NCI-H1694 (cell line): ENCODE results near the gene SOBP.

Source experiments
- DNase-seq: peaks from one replicate; lab custom pipeline; 2025; lab: John Stamatoyannopoulos, UW

The SOBP gene

GRCh38 chr6:107523054-107523791 lies 33.3 kb downstream of the SOBP start:
- no peak for DNase-seq

GRCh38 chr6:107523794-107524193 lies 33.9 kb downstream of the SOBP start:
- no peak for DNase-seq

- DNase-seq, result no peak
Measured at GRCh38 chr6:107524626-107525025, 34.7 kb downstream of the SOBP start.

- no peak for DNase-seq
Measured at GRCh38 chr6:107531868-107532267, 42.0 kb downstream of the SOBP start.

GRCh38 chr6:107532706-107533105 lies 42.8 kb downstream of the SOBP start:
- DNase-seq, result no peak

GRCh38 chr6:107533415-107534059 lies 43.6 kb downstream of the SOBP start:
- no peak for DNase-seq

GRCh38 chr6:107534571-107535141 lies 44.7 kb downstream of the SOBP start:
- no peak for DNase-seq

GRCh38 chr6:107535626-107536025 lies 45.7 kb downstream of the SOBP start:
- no peak for DNase-seq

GRCh38 chr6:107536180-107536961 lies 46.5 kb downstream of the SOBP start:
- no peak for DNase-seq

- no peak for DNase-seq
Measured at GRCh38 chr6:107537559-107537958, 47.6 kb downstream of the SOBP start.

- DNase-seq, result no peak
Measured at GRCh38 chr6:107538856-107539387, 49.0 kb downstream of the SOBP start.

- DNase-seq, result no peak
Measured at GRCh38 chr6:107539409-107539808, 49.5 kb downstream of the SOBP start.

GRCh38 chr6:107539849-107540464 lies 50.0 kb downstream of the SOBP start:
- no peak for DNase-seq

GRCh38 chr6:107540465-107540857 lies 50.5 kb downstream of the SOBP start:
- DNase-seq, result peak; percentile 0

GRCh38 chr6:107542192-107542668 lies 52.3 kb downstream of the SOBP start:
- DNase-seq, result no peak

GRCh38 chr6:107543088-107543487 lies 53.2 kb downstream of the SOBP start:
- DNase-seq, result no peak

GRCh38 chr6:107543567-107543966 lies 53.6 kb downstream of the SOBP start:
- no peak for DNase-seq

- peak; percentile 0 for DNase-seq
Measured at GRCh38 chr6:107545763-107546162, 55.8 kb downstream of the SOBP start.

GRCh38 chr6:107546691-107547450 lies 57.0 kb downstream of the SOBP start:
- DNase-seq, result no peak

GRCh38 chr6:107547451-107547840 lies 57.5 kb downstream of the SOBP start:
- no peak for DNase-seq

GRCh38 chr6:107550241-107550840 lies 60.4 kb downstream of the SOBP start:
- no peak for DNase-seq
